ENCODE results near the gene EMP3. TPM values are rescaled to one million over a fixed set of nuclear protein-coding genes. Genes with fewer than 3 reads are reported as not detected.

Gene EMP3
- total and polyA plus RNA-seq, 2 of the 13 experiments (the other 11 are each of a cell fraction or from before 2014, with no cell fraction given), result 2.2 to 7.8 TPM

DNA sequence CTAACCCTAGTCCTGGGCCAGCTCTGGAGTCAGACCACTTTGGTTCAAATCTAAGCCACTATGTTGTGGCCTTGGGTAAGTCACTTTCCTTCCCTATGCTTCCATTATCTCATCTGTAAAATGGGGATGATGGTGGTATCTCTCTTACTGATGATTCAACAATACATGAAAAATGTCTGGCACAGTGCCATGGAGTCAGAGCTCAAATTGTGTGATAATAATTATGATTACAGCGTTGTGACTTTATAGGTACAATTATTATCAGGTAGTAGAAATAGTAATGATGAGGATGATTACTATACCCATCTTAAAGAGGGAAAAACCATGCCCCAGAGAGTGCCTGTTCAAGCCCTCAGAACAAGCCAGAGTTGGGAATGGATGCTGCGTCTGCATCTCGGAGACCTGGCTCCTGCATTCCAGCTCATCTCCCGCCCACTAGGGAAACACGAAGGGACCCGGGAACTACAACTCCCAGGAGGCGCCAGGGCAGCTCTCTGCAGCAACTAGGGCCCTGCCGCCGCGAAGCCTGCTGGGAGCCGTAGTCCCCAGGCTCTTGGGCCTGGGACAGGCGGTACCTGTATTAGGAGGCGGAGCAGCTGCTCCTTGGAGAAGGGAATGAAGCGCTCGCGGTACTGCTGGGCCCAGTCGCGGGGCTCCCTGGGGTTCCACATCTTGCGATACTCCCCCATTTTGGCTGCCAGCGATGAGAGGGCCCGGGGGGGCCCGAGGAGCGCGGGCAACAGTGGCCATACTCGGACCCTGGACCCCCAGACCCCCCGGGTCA, 37.6 kb downstream of the EMP3 start:
- Histone ChIP-seq H3K9ac (ENCODE audit: insufficient read depth, low read depth, low read length) (peak overlapping the region; percentile 96), H4K20me1 (ENCODE audit: insufficient read depth, low read length) (no peaks in the 10 kb centered on the region), H3K4me2 (ENCODE audit: low read depth, low read length) (peak overlapping the region; percentile 99), H3K27ac (ENCODE audit: extremely low read length, insufficient read depth, low read length) (peak overlapping the region; percentile 96), H2AFZ (ENCODE audit: low read length) (no peak overlapping the region), H3K27me3 (ENCODE audit: control insufficient read depth in 1 of 2, insufficient read depth in 2 of 2, low read length in 2 of 2) (no peaks in the 10 kb centered on the region), H3K9me3 (ENCODE audit: low read length) (no peaks in the 10 kb centered on the region), H3K79me2 (ENCODE audit: insufficient read depth, low read length) (no peaks in the 10 kb centered on the region), H3K4me3 (replicated peaks in 1 of 3; ENCODE audit: insufficient read depth in 1 of 3, low read depth in 2 of 3, low read length in 3 of 3) (peak overlapping the region; percentile 47 to 86 (median 71)), H3K36me3 (replicated peaks in 1 of 2; ENCODE audit: control insufficient read depth in 1 of 2, insufficient read depth in 2 of 2, low read length in 2 of 2) (peaks cover 0 to 2% of the 10 kb centered on the region in 2 experiments; a peak in 1 of 5 replicates), H3K4me1 (ENCODE audit: insufficient read depth, low read length) (peaks cover 35% of the 10 kb centered on the region)
- WGBS (ENCODE audit: low lambda C conversion rate), result 13% methylated on average over 7 of the region's 26 CpGs
- CTCF ChIA-PET (ENCODE audit: low intra/inter-chr PET ratio, low total read pairs), result interaction anchor here (1.4 kb wide), 1 partner anchor 13 kb away, joined by 4 read pairs; no protein-coding TSS in a partner anchor
- peak; percentile 96 for ATAC-seq
- peak; percentile 80 for FAIRE-seq
- no TSS peak for BruUV-seq (replicated peaks)
- DNase-seq (ENCODE audit: low spot score), result peak; percentile 94
- POLR2A ChIA-PET, result interaction anchor here (0.6 to 2.7 kb wide), 12 partner anchors 8 to 256 kb away, joined by 3 to 107 read pairs (median 7); partner anchors contain the start of genes GRWD1, KDELR1, RPL18 and SPHK2
- intact Hi-C loops (cut with micrococcal nuclease; ENCODE audit: unreplicated experiment), result no loop called here
- in situ Hi-C loops (cut with HindIII; ENCODE audit: extremely low pct_ligation_motif_present, low pct_unique_long_range_greater_than_20kb), result no loop called here
- TF ChIP-seq SMAD9 (CRISPR knock-in tag; IDR thresholded peaks at IDR 0.05), result no peak
- TF ChIP-seq, protein P1, sequence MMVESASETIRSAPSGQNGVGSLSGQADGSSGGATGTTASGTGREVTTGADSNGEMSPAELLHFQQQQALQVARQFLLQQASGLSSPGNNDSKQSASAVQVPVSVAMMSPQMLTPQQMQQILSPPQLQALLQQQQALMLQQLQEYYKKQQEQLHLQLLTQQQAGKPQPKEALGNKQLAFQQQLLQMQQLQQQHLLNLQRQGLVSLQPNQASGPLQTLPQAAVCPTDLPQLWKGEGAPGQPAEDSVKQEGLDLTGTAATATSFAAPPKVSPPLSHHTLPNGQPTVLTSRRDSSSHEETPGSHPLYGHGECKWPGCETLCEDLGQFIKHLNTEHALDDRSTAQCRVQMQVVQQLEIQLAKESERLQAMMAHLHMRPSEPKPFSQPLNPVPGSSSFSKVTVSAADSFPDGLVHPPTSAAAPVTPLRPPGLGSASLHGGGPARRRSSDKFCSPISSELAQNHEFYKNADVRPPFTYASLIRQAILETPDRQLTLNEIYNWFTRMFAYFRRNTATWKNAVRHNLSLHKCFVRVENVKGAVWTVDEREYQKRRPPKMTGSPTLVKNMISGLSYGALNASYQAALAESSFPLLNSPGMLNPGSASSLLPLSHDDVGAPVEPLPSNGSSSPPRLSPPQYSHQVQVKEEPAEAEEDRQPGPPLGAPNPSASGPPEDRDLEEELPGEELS (CRISPR knock-in tag; IDR thresholded peaks at IDR 0.05), result no peak
- TF ChIP-seq NR2F1 (CRISPR knock-in tag; IDR thresholded peaks at IDR 0.05), result no peak; a peak in 1 of 4 replicates
- TF ChIP-seq, protein P2, sequence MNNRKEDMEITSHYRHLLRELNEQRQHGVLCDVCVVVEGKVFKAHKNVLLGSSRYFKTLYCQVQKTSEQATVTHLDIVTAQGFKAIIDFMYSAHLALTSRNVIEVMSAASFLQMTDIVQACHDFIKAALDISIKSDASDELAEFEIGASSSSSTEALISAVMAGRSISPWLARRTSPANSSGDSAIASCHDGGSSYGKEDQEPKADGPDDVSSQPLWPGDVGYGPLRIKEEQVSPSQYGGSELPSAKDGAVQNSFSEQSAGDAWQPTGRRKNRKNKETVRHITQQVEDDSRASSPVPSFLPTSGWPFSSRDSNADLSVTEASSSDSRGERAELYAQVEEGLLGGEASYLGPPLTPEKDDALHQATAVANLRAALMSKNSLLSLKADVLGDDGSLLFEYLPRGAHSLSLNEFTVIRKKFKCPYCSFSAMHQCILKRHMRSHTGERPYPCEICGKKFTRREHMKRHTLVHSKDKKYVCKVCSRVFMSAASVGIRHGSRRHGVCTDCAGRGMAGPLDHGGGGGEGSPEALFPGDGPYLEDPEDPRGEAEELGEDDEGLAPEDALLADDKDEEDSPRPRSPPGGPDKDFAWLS (CRISPR knock-in tag; IDR thresholded peaks at IDR 0.05; ENCODE audit: borderline replicate concordance), result no peak
- no peak for TF ChIP-seq YEATS4 (CRISPR knock-in tag; IDR thresholded peaks at IDR 0.05; ENCODE audit: borderline replicate concordance)
- no peak for TF ChIP-seq CEBPB (IDR thresholded peaks at IDR 0.05; ENCODE audit: borderline replicate concordance, low read depth, low read length)
- no peak for TF ChIP-seq ZNF331 (CRISPR knock-in tag; IDR thresholded peaks at IDR 0.05)
- TF ChIP-seq RFX1 (IDR thresholded peaks at IDR 0.05), result no peak
- TF ChIP-seq, protein P3, sequence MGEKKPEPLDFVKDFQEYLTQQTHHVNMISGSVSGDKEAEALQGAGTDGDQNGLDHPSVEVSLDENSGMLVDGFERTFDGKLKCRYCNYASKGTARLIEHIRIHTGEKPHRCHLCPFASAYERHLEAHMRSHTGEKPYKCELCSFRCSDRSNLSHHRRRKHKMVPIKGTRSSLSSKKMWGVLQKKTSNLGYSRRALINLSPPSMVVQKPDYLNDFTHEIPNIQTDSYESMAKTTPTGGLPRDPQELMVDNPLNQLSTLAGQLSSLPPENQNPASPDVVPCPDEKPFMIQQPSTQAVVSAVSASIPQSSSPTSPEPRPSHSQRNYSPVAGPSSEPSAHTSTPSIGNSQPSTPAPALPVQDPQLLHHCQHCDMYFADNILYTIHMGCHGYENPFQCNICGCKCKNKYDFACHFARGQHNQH (CRISPR knock-in tag; IDR thresholded peaks at IDR 0.05), result 0 out of 2 replicates have a peak, but pooled peaks have one; percentile 33
- TF ChIP-seq ZFP82 (CRISPR knock-in tag; IDR thresholded peaks at IDR 0.05; ENCODE audit: borderline replicate concordance), result no peak
- 0 out of 2 replicates have a peak, but pooled peaks have one; percentile 22 for TF ChIP-seq ZNF678 (CRISPR knock-in tag; IDR thresholded peaks at IDR 0.05)
- no peak for TF ChIP-seq ZKSCAN8 (CRISPR knock-in tag; IDR thresholded peaks at IDR 0.05; ENCODE audit: borderline replicate concordance)
- TF ChIP-seq, protein P4, sequence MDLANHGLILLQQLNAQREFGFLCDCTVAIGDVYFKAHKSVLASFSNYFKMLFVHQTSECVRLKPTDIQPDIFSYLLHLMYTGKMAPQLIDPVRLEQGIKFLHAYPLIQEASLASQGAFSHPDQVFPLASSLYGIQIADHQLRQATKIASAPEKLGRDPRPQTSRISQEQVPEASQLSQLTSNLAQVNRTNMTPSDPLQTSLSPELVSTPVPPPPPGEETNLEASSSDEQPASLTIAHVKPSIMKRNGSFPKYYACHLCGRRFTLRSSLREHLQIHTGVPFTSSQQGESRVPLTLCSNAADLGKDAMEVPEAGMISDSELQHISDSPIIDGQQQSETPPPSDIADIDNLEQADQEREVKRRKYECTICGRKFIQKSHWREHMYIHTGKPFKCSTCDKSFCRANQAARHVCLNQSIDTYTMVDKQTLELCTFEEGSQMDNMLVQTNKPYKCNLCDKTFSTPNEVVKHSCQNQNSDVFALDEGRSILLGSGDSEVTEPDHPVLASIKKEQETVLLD (CRISPR knock-in tag; IDR thresholded peaks at IDR 0.05; ENCODE audit: low read depth), result no peak
